ENCODE results near the gene UGT1A6. TPM values are rescaled to one million over a fixed set of nuclear protein-coding genes. Genes with fewer than 3 reads are reported as not detected.
A peak's percentile ranks its signal among the peaks of the same experiment; 100 is the strongest.

UGT1A6 gene
- total RNA-seq, 1 donor from 2014 or later = 1.9 TPM

DNA sequence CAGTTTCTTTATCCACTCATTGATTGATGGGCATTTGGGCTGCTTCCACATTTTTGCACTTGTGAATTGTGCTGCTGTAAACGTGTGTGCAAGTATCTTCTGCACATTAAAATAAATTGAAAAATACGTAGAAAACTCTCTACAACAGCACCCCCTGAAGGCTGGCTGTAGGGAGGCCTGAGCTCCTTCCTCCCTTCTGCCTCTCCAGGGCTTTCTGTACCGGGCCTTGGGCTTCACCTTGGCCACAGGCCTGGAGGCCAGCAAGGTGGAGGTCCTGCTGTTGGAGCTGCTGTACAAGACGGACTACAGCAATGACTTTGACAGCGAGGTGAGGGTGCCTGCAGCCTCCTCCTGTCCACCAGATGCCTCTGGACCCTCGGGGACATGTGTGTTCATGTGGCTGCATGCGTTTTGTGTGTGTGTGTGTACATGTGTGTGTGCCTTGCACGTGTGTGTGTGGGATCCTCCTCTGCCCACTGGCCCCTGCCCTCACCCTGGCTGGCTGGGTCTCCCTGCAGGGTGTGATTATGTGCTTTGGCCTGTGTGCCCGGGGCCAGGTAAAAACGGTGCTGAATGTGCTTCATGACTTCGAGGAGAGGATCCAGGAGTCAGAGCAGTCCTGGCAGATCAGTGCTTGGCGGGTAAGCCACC lies 114.7 kb downstream of the UGT1A6 start:
- Mint-ChIP-seq H3K27ac (no peak overlapping the region), H3K36me3 (no peaks in the 10 kb centered on the region), H3K27me3 (peaks cover 36% of the 10 kb centered on the region), H3K9me3 (no peaks in the 10 kb centered on the region), H3K4me3 (no peak overlapping the region), H3K4me1 (ENCODE audit: unreplicated experiment) (no peaks in the 10 kb centered on the region)
- TF ChIP-seq, protein P1, sequence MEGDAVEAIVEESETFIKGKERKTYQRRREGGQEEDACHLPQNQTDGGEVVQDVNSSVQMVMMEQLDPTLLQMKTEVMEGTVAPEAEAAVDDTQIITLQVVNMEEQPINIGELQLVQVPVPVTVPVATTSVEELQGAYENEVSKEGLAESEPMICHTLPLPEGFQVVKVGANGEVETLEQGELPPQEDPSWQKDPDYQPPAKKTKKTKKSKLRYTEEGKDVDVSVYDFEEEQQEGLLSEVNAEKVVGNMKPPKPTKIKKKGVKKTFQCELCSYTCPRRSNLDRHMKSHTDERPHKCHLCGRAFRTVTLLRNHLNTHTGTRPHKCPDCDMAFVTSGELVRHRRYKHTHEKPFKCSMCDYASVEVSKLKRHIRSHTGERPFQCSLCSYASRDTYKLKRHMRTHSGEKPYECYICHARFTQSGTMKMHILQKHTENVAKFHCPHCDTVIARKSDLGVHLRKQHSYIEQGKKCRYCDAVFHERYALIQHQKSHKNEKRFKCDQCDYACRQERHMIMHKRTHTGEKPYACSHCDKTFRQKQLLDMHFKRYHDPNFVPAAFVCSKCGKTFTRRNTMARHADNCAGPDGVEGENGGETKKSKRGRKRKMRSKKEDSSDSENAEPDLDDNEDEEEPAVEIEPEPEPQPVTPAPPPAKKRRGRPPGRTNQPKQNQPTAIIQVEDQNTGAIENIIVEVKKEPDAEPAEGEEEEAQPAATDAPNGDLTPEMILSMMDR (conservative IDR thresholded peaks at IDR 0.05) = no peak
- peak; percentile 39 for DNase-seq (ENCODE audit: extremely low spot score, unreplicated experiment)

DNA sequence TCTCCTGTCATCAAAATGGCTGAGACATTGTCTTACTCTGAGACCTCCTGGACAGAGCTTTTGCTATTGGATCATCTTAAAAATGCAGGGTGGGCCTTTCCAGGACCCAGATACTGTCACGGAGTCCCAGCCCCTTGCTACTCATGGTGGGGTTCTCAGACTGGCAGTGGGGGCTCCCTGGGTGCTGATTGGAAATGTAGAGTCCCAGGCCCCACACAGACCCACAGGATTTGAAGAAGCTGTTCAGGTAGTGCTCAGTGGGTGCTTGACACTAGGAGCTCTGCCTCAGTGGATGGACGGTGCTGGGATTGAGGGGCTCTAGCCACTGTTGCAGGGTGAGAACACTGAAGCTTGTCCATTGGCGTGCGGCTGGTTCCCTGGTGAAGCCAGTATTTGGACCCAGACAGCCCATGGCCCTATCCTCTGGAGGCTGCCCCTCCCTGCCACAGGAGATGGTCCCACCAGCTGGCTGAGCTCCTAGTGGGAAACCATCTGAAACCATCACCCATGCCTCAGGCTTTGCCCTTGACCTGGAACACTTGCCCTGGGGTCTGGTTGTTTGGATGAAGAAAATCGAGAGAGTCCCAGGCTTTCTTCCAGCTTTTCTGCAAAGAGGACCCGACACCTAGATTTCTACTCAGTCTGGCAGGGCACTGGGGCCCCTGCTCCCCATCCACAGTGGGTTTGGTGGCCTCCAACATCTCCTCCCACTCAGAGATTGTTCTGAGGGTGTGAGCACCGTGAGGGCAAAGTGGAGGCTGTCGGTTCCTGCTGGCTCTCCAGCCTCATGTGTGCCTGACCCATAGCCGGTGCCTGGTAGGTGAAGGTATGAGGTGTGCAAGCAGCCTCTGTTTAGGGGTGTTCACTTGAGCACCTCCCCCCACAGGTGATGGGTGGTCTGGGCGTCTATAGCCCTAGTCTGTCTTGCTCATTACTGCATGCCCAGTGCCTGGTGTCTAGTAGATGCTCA lies 115.6 kb downstream of the UGT1A6 start:
- peak; percentile 56 for DNase-seq (ENCODE audit: extremely low spot score, unreplicated experiment)
- TF ChIP-seq, protein P1 (conservative IDR thresholded peaks at IDR 0.05) = no peak

DNA sequence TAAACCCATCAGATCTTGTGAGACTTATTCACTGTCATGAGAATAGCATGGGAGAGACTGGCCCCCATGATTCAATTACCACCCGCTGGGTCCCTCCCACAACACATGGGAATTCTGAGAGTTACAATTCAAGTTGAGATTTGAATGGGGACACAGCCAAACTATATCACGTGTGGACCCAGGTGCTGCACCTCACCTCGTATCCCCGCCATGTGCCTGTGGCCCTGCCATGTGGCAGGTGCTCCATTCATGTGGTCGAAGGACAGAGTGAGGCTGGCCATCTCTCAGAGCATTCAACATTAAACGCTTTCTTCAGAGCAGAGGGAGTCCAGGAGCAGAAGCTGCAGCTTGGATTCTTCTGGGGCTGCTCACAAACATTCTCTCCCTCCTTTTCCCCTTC lies 117.7 kb downstream of the UGT1A6 start:
- Mint-ChIP-seq H3K27ac (no peak overlapping the region), H3K9me3 (no peaks in the 10 kb centered on the region), H3K27me3 (peaks cover 17% of the 10 kb centered on the region), H3K4me3 (no peak overlapping the region), H3K4me1 (ENCODE audit: unreplicated experiment) (no peaks in the 10 kb centered on the region), H3K36me3 (no peaks in the 10 kb centered on the region)
- DNase-seq (ENCODE audit: extremely low spot score, unreplicated experiment) = peak; percentile 59
- TF ChIP-seq, protein P1 (conservative IDR thresholded peaks at IDR 0.05) = no peak

More for the DNA sequence above, 115.6 kb downstream of the UGT1A6 start:
- Mint-ChIP-seq H3K4me1 (ENCODE audit: unreplicated experiment) (no peaks in the 10 kb centered on the region), H3K36me3 (no peaks in the 10 kb centered on the region), H3K4me3 (no peak overlapping the region), H3K27ac (no peak overlapping the region), H3K9me3 (no peaks in the 10 kb centered on the region), H3K27me3 (peaks cover 31% of the 10 kb centered on the region)

DNA sequence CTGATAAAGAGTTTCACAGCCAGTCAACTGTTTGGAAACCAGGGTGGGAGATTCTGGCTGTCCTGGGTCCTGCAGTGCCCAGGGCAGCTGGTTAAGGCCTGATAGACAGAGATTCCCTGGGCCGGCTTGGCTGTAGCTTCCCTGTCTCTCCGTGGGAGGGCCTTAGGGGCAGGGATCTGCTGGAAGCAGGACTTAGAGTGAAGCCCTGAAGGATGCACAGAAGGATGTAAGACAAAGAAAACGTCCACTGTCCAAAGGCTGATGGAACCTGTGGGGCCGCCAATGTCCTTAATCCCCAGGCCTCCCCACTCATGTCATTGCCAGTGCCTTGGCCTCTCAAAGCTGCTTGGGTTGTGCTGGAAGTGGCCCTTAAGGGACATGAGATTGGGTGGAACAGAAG lies 118.4 kb downstream of the UGT1A6 start:
- peaks cover 15% of the 10 kb centered on the region for H3K27me3 Mint-ChIP-seq
- H3K9me3 Mint-ChIP-seq = no peaks in the 10 kb centered on the region
- TF ChIP-seq, protein P1 (conservative IDR thresholded peaks at IDR 0.05) = no peak
- no peak overlapping the region for H3K4me3 Mint-ChIP-seq
- DNase-seq (ENCODE audit: extremely low spot score, unreplicated experiment) = no peak
- H3K27ac Mint-ChIP-seq = no peak overlapping the region
- no peaks in the 10 kb centered on the region for H3K36me3 Mint-ChIP-seq
- no peaks in the 10 kb centered on the region for H3K4me1 Mint-ChIP-seq (ENCODE audit: unreplicated experiment)

DNA sequence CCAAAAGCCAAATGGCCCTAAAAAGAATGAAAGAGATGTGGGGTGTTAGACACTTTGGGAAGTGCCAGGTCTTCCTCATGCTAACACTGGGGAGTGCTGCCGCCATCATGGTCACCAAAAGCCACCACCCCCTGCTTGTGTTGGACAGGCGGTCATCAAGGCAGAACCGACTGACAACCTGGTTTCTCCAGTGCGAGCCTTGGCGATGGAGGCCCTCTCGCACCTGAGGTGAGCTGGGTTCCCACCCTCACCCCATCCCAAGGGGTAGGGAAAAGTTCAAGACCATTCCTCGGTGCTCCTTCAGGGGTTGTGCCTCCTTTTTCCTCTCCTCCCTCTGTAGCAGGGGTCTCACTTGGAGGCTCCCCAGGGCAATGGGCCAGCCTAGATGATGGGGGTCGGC lies 119.0 kb downstream of the UGT1A6 start:
- H3K36me3 Mint-ChIP-seq = no peaks in the 10 kb centered on the region
- H3K4me3 Mint-ChIP-seq = no peak overlapping the region
- H3K27ac Mint-ChIP-seq = no peak overlapping the region
- TF ChIP-seq, protein P1 (conservative IDR thresholded peaks at IDR 0.05) = no peak
- no peaks in the 10 kb centered on the region for H3K9me3 Mint-ChIP-seq
- peaks cover 15% of the 10 kb centered on the region for H3K27me3 Mint-ChIP-seq
- peak; percentile 40 for DNase-seq (ENCODE audit: extremely low spot score, unreplicated experiment)
- peaks cover 5% of the 10 kb centered on the region for H3K4me1 Mint-ChIP-seq (ENCODE audit: unreplicated experiment)
